Measurements from ENCODE around the gene CANT1.
"Not testable (repeated sequence)": the region's sequence is repeated elsewhere in the genome, so short reads cannot be mapped to it uniquely, and the experiment has no call there.

Gene CANT1

GRCh38 chr17:79043191-79043930, 33.8 kb upstream of the CANT1 start:
- DNase-seq: no peak

- DNase-seq: peak; percentile 84
Observed at GRCh38 chr17:79042421-79043190, 33.0 kb upstream of the CANT1 start.

GRCh38 chr17:79041723-79042420, 32.3 kb upstream of the CANT1 start:
- no peak for DNase-seq

DNA sequence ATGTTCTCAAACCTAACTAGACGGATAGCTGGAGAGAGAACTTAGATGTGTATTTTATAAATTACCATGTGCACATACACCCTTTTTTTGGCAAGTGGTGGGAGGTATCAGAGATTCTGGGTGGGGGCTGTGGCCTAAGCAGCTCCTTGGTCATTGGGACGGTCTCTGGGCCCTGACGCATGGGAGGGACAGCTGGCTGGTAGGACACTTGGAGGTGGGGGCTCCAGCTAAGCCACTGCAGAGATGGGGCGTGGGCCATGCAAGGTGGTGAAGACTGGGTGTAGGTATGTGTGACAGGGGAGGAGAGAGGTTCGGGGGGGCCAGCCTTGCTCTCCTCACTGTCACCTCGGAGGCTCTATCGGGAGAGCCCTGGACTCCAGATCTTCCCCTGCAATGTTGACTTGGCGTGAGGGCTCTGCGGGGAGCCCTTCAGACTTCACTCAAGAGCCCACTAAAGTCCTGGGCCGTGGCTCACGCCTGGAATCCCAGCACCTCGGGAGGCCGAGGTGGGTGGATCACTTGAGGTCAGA, 31.5 kb upstream of the CANT1 start:
- no peak for DNase-seq

GRCh38 chr17:79039886-79040285, 30.3 kb upstream of the CANT1 start:
- no peak for DNase-seq

DNA sequence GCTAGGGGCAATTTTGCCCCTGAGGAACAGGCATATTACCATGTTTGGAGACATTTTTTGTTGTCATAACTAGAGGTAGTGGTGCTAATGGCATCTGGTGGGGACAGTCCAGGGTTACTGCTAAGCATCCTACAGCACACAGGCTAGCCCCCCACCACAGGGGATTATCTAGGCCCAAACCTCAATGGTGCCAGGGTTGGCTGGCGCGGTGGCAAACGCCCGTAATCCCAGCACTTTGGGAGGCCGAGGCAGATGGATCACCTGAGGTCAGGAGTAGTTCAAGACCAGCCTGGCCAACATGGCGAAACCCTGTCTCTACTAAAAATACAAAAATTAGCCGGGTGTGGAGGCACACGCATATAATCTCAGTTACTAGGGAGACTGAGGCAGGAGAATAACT, 29.6 kb upstream of the CANT1 start:
- no peak for DNase-seq

DNA sequence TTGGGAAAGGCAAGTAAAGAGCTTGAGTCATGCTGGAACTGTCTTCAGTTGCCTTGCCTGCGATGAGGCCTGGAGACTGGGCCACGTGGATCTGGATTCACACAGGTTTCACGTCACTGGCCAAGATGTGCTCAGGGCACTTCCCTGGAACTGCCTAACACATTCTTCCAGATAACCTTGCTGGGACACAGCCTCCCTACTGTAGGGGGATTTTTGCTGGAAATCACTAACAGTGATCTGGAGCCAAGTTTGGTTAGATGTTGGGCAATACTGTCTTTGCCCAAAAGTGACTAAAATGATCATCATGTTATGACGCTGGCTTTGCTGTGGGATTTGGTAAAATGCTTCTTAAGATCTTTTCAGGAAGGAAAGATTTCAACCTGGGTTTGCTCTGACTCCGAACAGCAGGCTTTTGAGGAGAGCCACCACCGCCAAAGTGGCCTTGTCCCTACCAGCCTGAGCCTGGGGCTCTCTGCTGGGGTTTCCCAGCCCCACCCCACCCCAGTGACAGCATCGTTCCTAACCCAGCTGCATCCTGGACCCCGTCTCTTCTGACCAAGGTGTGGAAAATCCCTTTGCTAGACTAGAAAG, 29.1 kb upstream of the CANT1 start:
- no peak for DNase-seq

DNA sequence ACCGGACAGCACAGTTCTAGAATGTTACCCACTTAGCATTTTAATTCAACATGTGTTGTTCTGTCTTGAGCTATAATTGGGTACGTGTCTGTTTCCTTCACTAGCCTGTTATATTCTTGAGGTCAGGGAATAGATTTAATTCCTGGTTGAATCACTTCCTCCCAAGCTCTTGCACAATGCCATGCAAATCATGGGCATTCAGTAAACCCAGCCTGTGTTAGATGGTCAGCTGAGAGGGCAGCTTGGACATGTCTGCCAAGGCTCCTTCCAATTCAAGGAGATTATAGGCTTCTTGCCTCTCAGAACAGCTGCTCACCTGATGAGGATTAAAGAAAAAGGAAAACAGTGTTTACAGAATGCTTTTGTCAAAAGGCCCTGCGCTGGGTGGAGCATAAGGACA, 27.0 kb upstream of the CANT1 start:
- no peak for DNase-seq

DNA sequence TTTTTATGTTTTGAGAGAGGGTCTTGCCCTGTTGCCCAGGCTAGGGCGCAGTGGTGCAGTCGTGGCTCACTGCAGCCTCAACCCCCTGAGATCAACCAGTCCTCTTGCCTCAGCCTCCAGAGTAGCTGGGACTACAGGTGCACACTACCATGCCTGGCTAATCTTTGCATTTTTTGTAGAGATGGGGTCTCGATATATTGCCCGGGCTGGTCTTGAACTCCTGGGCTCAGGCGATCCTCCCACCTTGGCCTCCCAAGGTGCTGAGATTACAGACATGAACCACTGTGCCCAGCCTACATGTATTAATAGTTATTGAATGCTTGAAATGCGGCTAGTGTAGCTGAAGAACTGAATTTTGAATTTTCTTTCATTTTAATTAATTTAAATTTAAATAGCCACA, 26.6 kb upstream of the CANT1 start:
- DNase-seq: no peak

GRCh38 chr17:79035686-79036085, 26.1 kb upstream of the CANT1 start:
- DNase-seq: no peak

GRCh38 chr17:79034931-79035485, 25.4 kb upstream of the CANT1 start:
- DNase-seq: peak; percentile 31

DNA sequence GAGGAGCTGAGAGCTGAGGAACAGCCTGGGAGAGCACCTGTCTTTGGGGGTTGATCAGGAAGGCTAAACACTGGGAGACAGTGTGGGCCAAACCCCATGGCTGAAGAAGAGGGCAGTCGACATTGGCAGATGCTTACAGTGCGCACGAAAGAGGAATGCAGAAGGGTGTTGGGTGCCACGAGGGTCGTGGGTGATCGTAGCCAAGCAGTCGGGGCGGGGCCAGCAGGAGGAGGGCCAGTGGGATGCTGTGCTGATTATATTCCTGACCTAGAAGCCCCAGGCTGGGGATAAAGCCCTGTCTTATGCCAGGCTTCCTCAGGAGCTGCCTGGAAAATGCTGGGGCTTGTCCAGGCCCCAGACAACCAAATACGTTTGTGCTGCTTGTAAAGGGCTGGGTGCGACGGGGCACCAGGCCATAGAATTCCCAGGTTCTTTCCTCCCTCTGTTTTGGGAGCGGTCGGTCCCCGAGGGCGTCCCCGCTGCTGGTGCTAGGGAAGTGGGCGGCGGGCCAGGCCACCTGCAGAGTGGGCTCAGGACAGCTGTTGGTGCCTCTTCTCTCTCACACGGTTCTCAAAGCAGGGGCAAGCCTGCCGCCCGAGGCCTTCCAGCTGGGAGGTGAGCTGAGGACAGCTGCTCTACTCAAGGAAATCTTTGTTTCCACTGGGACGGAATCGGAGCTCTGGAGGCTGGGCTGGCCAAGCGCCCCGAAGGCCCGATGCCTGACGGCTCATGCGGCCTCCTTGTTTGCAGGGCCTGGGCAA, 24.4 kb upstream of the CANT1 start:
- peak; percentile 95 for DNase-seq

DNA sequence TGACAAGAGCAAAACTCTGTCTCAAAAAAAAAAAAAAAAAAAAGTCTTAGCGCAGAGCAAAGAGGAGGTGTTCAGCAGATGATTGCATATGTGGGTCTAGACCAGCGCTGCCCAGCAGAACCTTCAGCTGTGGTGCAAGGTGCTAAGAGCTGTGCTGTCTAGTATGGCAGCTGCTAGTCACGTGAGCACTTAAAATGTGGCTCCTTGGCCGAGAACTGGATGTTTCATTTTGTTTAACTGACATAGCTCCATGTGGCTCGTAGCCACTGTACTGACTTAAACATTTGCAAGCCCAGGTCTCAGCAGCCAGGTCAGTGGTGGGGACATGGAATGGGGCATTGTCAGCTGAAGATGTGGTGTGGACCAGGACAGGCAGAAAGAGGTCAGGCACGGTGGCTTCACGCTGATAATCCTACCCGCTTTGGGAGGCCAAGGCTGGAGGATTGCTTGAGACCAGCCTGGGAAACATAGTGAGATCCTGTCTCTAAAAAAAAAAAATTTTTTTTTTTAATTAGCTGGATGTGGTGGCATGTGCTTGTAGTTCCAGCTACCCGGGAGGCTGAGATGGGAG, 23.6 kb upstream of the CANT1 start:
- no peak for DNase-seq

GRCh38 chr17:79031996-79032875, 22.7 kb upstream of the CANT1 start:
- DNase-seq: no peak

GRCh38 chr17:79030636-79031035, 21.1 kb upstream of the CANT1 start:
- DNase-seq: not testable (repeated sequence)

DNA sequence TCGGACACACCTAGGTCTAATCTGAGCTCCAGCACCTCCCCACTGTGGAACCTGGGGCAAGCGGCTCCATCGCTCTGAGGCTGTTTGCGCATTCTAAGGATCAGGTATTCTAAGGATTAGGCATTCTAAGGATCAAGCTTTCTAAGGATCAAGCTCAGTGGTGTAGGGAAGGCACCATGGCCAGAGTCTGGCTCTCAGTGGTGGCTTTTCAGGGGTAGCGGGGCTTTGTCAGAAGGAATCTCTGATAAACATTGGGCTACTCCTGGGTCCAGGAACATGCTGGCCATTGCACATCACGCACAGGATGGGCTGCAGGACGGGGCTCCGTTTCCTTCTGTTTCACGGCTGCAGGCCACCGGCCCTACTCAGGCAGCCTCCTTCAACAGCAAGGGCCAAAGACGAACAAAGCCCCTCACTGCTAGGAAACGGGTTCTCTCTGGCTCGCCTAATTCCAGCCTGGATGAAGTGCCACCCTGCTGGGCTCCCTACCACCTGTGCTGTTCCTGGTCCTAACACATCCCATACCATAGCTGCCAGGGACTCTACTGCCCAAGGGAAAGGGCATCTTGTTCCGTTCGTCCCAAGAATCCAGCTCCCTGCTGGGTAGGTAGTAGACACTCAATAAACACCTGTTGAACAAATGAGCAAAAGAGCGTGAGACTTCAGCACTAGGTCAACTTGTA, 19.9 kb upstream of the CANT1 start:
- no peak for DNase-seq

DNA sequence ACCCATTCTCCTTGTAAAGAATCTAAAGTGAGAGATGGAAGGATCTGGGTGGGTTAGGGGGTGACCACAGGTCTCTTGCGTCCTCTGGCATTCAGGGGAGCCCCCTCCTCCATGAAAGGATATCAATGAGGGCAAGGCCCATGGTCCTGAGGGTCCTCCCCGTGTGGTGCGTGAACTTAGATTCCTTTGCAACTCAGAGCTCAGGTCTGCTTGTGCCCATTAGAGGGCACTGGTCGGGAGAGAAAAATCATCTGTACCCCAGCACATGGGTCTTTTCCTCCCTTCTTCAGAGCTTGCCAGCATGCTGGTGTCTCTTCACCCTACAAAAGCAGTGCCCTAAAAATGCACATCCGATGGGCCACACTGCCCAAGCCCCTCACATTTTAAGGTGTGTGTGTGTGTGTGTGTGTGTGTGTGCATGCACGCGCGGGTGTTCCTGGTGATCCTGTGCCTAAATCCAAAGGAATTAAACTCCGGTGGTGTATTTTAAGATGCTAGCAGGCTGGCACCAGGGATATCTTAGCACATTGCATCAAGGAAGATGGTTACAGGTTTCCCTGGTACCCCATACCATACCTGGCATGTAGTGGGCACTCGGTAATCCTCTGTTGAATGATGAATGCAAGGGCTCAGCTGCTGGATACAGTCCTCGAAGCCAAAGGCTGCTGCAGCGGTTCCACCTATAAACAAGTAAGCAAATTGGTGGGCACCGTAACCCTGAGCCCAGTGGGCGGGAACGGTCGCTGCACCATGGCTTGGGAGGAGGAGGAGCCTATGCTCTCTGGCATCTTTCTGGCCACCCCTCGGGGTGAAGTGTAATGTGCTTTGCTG, 19.1 kb upstream of the CANT1 start:
- peak; percentile 41 for DNase-seq

- DNase-seq: peak; percentile 62
Observed at GRCh38 chr17:79027925-79028491, 18.4 kb upstream of the CANT1 start.

Data from NCI-H69 (cell line).